Measurements from ENCODE around the gene NLGN3.

NLGN3 gene

DNA sequence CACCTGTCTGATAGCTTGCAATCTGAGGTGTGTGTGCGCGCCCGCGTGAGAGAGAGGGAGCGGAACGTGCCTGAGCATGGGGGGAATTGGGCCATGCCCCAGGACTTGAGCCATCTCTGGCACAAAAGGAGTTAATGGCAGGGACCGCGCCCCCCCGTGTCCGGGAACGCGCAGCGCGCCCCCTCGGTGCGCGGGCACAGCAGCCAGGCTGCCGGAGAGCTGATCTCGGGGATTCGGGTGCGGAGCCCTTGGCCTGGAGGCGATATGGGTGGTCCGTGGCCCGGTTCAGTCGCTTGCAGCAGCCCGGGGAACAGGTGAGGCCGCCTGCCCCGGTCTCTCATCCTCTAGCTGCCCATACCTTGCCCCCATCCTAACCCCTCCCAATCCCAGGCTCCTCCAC lies at the start of gene NLGN3:
Gene NLGN3, plus strand, starts transcription at position 191 of the 400 bp plus-strand sequence. CDS start 2,909 bp downstream, outside the sequence.
- no peak for DNase-seq

DNA sequence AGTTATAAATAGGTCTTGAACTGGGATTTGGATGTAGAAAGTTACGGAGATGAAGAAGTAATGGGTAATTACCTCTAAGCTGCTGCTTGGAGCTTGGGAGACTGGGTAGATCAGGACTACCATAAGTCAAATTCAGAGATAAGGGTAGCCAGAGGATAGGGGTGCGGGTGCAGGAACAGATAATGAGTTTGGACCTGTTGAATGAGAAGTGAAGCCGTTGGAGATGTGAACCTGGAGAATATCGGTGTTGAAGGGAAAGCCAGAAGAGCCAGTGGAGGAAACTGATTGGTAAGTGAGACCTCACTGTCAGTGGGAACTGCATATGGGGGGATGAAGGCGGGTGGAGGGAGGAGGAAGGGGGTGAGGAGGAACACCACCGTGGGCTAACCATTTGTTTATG lies 49.6 kb upstream of the NLGN3 start:
- no peak for DNase-seq

DNA sequence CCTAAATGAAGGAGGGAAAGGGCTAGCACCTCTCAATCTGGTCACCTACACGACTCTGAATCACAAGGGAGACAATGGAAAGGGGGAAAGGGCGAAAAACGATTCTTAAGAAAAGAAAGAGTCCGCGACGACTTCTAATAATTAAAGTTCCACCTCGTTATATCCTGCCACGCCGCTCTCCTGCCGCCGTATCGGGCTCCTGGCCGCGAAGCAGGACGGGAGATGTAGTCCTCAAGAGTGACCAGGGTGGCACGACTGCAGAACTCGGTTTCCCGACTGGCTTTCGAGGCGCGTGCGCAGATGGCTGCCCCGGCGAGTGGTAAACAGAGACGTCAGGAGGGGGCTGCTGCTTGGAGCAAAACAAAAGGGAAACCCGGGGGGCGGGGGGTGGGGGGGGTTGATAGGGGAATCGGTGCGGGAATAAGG lies 49.1 kb upstream of the NLGN3 start, which contains the start of gene FOXO4:
Gene FOXO4, plus strand, starts transcription at position 297 of the 426 bp plus-strand sequence. CDS start 678 bp downstream, outside the sequence.
- peak; percentile 75 for DNase-seq

DNA sequence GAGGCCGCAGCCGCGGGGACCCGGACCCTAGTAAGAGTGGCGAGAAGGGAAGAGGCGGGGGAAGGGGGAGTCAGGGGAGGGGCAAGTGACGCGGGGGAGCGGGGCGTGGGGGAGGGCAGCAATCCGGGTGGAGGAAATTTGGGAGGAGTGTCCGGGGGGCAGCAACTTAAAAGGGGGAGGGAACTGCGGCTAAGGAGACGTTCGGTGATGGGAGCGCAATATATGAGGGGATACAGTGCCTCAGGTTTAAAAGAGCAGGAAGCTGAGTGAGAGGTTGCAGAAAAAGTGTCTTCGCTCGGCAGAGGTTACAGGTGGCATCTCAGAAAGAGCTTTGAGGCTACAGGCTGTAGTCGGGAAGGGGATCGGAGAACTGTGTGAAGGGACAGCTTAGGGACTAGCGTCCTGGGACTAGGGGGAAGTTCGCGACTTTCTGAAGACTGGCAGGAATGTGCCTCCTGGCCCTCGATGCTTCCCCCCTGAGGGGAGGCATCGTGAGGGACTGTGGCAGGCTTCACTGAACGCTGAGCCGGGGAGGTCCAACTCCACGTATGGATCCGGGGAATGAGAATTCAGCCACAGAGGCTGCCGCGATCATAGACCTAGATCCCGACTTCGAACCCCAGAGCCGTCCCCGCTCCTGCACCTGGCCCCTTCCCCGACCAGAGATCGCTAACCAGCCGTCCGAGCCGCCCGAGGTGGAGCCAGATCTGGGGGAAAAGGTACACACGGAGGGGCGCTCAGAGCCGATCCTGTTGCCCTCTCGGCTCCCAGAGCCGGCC lies 48.5 kb upstream of the NLGN3 start:
- peak; percentile 69 for DNase-seq

DNA sequence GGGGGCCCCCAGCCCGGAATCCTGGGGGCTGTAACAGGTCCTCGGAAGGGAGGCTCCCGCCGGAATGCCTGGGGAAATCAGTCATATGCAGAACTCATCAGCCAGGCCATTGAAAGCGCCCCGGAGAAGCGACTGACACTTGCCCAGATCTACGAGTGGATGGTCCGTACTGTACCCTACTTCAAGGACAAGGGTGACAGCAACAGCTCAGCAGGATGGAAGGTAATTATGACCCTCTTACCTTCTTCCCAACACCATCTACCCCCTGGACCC lies 47.9 kb upstream of the NLGN3 start:
- DNase-seq: no peak

DNA sequence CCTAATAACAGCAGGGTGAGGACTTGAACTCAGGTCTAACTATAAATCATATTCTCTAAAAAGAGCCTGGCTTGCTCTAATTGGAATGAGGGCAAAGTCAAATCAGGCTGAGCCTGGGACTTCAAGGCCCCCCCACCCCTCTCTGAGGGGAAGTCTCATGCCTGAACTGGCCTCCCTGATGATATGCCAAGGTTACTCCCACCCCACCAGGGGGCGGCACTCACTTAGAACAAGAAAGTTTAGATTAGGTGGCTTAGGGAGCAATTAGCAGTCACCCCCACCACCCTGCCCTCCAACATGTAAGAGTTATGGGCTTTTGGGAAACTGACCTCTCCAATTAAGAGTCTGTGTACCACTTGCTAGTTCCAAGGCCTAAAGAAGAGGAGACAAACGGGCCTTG lies 46.3 kb upstream of the NLGN3 start:
- no peak for DNase-seq

DNA sequence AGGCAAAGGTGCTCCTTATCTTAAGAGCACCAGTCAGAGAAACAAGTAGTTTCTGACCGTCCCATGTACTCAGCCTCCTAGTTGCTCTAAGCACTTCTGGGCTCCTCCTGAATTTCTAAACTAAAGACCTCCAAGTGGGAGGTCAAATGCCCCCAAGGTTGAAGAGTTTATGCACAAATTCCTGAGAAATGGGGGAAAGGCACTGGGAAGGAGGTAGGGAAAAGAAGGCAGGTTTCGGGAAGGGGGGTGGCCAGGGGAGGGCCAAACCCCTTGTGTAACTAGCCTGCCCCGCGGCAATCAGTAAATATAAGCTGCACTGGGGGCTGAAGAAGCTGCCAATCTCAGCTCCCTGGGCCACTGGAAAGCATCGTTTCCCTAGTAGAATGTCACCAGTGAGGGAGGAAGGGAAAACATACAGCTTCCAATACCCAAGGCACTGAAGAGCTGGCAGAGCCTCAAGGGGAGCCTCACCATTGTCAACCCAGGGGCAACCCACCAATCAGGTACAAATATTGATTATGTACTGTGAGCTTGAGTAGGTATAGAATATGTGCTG lies 45.6 kb upstream of the NLGN3 start:
- no peak for DNase-seq

DNA sequence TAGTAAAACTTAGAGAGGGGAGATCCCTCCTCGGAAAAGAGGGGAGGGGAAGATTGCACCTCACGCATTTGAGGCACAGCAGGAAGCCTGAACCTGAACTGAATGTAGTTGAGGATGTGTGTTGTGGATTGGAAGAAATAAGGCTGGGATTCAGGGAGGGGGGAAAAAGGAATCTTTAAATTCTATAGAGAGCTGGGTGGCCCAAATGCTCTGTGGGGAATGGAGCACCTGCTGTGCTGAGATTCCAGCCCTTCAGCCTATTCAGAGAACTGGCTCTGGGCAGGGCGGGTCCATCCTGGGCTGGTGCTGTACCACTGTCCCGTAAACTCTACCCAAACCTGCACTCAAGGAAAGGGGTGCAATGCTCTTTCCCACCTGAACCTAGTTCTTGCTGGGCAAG lies 44.9 kb upstream of the NLGN3 start:
- DNase-seq: no peak

DNA sequence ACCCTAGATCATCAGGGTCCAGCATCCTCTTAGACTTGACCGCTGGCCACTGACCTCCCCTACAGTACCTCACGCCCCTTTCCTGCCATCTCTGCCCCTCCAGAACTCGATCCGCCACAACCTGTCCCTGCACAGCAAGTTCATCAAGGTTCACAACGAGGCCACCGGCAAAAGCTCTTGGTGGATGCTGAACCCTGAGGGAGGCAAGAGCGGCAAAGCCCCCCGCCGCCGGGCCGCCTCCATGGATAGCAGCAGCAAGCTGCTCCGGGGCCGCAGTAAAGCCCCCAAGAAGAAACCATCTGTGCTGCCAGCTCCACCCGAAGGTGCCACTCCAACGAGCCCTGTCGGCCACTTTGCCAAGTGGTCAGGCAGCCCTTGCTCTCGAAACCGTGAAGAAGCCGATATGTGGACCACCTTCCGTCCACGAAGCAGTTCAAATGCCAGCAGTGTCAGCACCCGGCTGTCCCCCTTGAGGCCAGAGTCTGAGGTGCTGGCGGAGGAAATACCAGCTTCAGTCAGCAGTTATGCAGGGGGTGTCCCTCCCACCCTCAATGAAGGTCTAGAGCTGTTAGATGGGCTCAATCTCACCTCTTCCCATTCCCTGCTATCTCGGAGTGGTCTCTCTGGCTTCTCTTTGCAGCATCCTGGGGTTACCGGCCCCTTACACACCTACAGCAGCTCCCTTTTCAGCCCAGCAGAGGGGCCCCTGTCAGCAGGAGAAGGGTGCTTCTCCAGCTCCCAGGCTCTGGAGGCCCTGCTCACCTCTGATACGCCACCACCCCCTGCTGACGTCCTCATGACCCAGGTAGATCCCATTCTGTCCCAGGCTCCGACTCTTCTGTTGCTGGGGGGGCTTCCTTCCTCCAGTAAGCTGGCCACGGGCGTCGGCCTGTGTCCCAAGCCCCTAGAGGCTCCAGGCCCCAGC lies 43.8 kb upstream of the NLGN3 start:
- DNase-seq: no peak

DNA sequence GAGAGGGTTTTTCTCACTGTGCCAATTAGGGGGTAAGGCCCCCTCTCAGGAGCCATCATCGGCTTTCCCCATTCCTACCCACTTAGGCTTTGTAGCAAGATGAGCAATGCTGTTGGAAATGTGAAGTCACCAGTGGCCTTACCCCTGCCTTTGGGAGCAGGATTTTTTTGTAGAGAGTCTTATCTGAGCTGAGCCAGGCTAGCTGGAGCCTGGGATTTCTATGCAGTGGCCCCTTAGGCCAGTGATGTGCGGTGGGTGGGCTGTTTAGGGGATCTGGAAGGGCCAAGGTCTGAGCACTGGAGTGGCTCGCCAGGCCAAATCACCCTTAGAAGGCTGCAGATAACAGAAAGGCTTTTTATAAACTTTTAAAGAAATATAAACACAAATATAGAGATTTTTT lies 42.3 kb upstream of the NLGN3 start:
- DNase-seq: no peak

DNA sequence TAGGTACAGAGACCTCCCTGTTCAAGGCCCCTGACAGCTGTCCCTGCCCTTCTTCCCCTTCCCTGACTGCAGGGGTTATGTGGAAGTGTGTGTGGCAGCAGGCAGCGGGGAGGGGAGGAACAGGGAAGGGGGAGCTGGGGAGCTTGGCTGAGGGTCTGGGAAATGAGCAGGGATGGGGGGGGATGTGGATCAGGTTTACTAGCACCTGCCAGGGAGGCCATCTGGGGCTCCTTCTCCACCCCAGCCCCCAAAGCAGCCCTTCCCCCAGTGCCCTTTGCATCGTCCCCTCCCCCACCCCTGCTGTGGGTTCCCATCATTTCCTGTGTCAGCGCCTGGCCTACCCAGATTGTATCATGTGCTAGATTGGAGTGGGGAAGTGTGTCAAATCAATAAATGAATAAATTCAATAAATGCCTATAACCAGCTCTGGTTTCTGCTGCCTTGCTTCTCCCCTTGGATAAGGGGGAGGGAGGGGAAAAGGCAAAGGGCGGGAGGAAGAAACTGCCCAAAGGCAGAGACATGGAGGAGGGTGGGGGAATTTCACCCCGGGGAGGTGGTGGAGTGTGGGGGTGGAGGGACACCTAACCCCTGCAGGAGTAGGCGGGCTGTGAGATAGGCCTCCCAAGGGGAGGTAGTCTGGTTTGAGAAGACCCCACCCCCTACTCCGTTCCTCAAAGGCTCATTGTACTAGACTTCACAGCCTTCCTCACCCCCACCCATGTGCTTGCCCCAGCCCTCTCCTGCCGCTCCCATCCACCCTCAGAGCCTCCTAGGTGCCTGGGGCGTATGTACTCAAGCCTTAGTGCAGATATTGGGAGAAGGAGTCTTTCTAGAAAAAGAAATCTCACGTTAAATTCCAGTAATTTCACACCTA lies 41.3 kb upstream of the NLGN3 start:
- DNase-seq: peak; percentile 83

DNA sequence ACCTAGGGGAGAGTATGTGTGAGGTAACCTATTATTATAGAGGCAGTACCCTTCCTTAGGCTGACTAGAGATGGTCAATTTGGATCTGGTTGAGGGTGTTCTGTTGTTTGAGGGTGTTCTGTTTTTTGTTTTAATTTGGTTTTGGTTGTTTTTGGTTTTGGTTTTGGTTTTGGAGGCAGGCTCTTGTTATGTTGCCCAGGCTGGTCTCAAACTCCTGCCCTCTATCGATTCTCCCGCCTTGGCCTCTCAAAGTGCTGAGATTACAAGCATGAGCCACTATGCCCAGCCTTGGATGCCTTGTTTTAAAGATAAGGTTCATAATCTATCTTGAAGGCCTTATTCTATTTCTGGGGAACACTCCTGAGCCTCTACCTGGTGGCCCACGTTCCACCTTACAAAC lies 39.0 kb upstream of the NLGN3 start:
- no peak for DNase-seq

DNA sequence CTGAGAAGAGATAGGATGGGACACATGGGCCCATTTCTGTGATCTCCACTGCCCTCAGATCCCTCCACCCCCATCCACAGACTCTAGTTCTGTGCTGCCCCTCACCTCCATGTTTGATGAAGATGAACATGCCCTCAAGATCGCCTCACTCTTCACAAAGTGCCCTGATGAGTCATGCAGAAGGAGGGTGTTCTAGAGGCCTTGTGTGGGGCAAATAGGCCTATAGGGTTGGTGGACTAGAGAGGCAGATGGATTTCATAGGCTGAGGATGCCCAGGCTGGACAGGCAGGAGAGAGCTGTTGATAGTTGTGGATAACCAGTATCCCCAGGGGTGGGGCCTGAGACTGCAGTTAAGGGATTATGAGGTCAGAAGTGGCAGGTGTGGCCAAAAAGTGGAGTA lies 38.2 kb upstream of the NLGN3 start, which contains the start of gene CXorf65:
Gene CXorf65, minus strand, starts transcription at position 314 of the 400 bp plus-strand sequence. Its CDS starts 184 bp downstream, at position 130.
- no peak for DNase-seq

DNA sequence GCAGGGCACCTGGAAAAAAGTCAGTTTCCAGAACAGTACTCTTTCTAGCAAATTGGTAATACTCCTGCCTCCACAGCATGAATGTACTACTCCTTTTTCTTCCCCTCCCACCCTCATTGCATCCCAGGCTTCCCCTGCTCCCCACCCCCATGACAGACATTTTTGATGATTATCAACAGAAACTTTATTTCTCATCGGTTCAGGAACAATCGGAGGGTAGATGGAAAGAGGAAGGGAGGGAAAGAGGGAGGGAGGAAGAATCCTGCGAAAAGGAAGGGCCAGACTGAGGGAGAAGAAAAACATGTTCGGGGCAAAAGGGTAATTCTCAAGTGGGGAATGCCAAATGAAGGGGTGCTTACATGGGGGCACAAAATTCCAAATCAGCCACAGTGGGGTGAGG lies 37.4 kb upstream of the NLGN3 start:
- no peak for DNase-seq

DNA sequence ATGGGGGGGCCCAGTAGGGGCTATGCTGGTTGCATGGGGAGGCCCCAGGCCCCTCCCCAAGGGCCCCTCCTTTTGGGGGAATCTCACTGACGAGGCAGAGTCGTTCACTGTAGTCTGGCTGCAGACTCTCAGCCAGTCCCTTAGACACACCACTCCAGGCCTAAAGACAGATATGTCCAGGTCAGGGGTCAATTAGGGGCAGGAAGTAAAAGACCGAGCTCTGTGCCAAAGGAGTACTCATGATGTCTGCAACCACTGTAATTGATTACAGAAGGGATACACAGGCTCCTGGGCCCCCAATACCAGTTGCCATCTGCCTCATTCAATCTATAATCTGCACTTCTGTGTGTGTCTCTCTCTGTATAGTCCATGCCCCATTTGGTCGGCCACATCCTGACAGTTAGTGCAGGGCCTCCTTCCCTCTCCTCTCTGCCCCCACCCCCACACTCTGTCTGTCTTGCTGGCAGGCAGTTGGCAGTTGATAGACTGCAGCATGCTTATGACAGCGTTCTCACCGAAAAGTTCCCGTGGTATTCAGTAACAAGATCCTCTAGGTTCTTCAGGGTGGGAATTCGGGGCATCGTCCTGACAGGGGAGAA lies 36.8 kb upstream of the NLGN3 start:
- no peak for DNase-seq

DNA sequence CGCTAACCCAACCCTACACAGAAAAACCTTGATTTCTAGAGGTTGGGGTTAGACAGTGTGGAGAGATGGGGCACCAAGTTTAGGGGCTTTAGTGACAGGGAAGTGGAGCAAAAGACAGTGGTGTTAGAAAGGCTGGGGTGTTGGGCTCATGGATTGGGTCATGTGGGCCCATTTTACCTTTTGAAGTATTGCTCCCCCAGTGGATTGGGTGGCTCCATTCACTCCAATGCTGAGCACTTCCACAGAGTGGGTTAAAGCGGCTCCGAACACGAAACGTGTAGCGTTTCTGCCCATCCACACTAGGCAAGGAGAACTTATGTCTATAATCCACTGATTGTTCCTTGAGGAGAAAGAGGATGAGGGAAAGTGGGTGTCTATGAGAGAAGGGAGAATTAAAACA lies 35.6 kb upstream of the NLGN3 start:
- no peak for DNase-seq

DNA sequence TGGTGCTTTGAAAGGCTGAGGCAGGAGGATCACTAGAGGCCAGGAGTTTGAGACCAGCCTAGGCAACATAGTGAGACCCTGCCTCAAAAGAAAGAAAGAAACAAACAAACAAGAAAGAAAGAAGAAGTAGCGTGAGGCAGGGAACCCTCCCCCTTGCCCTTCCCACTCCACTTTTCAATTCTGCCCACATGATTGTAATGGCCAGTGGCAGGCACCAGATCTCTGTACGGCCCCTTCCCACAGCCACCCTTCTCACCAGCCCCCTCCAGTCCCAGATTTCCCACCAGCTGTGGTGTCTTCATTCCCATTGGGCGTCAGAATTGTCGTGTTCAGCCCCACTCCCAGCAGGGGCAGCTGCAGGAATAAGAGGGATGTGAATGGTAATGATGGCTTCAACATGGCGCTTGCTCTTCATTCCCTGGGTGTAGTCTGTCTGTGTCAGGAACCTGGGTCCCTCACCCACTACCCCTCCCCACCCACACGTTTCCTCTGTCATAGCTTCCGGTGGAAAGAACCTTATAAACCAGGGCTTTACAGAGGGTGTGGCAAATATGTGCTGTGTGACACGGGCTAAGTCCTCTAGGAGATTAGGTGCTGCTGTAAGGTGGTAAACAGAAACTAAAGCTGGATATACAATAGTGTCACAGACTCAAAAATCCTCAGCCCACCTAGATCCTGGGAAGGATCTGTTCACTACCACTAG lies 33.3 kb upstream of the NLGN3 start, which contains the start of gene IL2RG:
Gene IL2RG, minus strand, starts transcription at position 437 of the 703 bp plus-strand sequence. Its CDS starts 38 bp downstream, at position 399.
- DNase-seq: no peak

DNA sequence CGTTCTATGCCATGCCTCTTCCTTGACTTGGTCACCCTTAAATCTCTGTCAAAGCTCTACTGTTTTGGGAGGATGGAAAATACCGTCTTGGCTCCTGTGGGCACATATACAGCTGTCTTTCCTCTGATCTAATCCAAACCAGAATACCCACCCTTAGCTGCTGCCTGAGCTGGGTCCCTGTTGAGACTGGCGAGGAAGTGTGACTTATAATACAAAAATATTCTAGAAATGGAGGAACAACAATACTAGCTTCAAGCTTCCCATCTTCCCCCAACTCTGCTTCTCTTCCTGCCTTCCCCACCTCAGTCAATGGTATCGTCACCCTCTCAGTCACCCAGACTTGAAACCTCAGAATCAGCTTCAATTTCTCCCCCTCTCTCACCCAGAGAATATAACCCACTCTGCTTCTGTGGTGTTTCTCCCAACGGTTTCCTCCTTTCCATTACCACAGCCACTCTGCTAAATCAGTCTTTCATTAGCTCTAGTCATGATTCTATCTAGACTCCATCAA lies 32.7 kb upstream of the NLGN3 start:
- DNase-seq: no peak

DNA sequence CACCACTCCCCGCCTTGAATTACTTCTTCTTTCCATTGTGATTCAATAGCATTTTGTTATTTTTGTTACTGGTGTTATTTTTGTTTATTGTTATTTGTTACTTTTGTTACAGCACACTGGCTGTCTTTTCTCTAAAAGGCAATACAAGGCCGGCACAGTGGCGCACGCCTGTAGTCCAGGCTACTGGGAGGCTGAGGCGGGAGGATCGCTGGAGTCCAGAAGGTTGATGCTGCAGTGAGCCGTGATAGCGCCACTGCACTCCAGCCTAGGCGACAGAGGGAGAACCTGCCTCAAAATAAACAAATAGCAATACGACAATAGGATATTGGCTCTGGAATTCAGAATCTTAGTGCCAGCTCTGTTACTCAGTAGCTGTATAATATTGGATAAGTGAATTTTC lies 27.3 kb upstream of the NLGN3 start:
- no peak for DNase-seq

DNA sequence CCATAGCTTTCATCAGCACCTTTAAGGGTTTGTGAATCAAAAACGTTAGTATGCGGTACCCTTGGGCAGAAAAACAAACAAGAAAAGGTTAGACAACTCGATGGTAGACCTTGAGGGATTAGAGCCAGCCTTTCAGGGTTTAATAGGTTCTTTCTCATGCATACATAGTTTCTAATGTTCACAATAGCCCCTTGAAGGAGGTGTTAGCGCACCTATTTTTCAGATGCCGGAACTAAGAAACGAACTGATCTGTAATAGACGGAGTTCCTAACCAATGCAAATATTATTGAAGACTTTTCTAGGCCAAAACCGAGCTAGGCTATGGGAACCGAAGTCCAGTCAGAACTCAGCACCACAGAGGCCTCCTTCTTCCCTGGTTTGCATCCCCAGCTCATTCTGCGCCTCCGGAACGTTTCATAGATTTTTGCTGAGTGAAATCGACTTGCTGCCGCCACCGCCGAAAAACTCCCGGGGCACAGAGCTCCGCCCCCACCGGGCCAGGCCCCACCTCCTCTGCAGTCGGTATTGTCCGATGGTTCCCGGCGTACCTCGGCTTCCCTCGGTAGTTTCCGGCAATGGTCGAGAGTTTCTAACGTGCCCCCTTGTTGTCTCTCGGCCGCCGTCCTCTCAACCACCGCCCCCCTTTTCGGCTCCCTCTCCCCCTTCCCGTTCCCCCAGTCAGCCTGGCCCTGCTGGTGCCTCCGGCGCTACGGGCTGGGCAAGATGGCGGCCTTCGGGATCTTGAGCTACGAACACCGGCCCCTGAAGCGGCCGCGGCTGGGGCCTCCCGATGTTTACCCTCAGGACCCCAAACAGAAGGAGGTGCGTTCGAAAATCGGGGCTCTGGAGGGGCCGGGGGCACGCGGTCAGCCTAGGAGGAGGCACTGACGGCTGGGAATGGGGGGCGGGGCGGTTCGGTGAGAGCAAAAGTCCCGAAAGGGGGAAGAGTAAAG lies 26.3 kb upstream of the NLGN3 start, which contains the start of gene MED12:
Gene MED12, plus strand, starts transcription at position 565 of the 953 bp plus-strand sequence. Its CDS starts 159 bp downstream, at position 724.
- DNase-seq: peak; percentile 68

Data from NCI-H2171 (cell line).